Kidney epithelial cell (primary cell): ENCODE measurements around the gene RYK. TPM values are rescaled to one million over a fixed set of nuclear protein-coding genes. Genes with fewer than 3 reads are reported as not detected.

Experiments used
- DNase-seq: peaks from one replicate; pipeline ENCODE4 v3.0.0-alpha.2; 2010; ENCODE audit warnings: low read depth
- H3K27me3 ChIP-seq: 2 replicates; pipeline ENCODE4 v1.6.0; 2011; ENCODE audit warnings: low read length; ENCODE audit not compliant: control insufficient read depth, insufficient read depth
- H3K36me3 ChIP-seq: 2 replicates; pipeline ENCODE4 v1.5.1; 2011; ENCODE audit warnings: low read length; ENCODE audit not compliant: control insufficient read depth, insufficient read depth
- H3K4me3 ChIP-seq: 2 replicates; pipeline ENCODE4 v1.5.1; 2011; ENCODE audit warnings: low read depth, mild to moderate bottlenecking, control low read depth, low read length
- CTCF ChIP-seq: IDR thresholded peaks from 2 replicates; pipeline ENCODE4 v1.5.1; 2011; ENCODE audit warnings: mild to moderate bottlenecking, moderate library complexity, low read length, control low read depth, inconsistent platforms; ENCODE audit not compliant: insufficient read depth, poor library complexity, severe bottlenecking
- total RNA-seq: library from RNA; depleted of rRNA; stranded (reverse); fragments of >200 nt; gene quantifications from 2 replicates; pipeline ENCODE4 v1.2.3, GENCODE V29; 2015

The RYK gene
- total RNA-seq, 1 donor from 2014 or later = 57.6 TPM

GRCh38 chr3:134114726-134115125 is 135.9 kb downstream of the RYK start:
- TF ChIP-seq CTCF = no peak
- no peak for DNase-seq
- Histone ChIP-seq H3K36me3 (no peaks in the 10 kb centered on the region), H3K4me3 (no peak overlapping the region), H3K27me3 (no peaks in the 10 kb centered on the region)

GRCh38 chr3:134111616-134112015 is 139.0 kb downstream of the RYK start:
- TF ChIP-seq CTCF = no peak
- Histone ChIP-seq H3K27me3 (no peaks in the 10 kb centered on the region), H3K4me3 (no peak overlapping the region), H3K36me3 (no peaks in the 10 kb centered on the region)
- DNase-seq = no peak

- H3K27me3 ChIP-seq = no peaks in the 10 kb centered on the region
- no peak overlapping the region for H3K4me3 ChIP-seq
- H3K36me3 ChIP-seq = no peaks in the 10 kb centered on the region
These were observed 139.7 kb downstream of the RYK start for GRCh38 chr3:134110963-134111362.

More at GRCh38 chr3:134110963-134111362, 139.7 kb downstream of the RYK start:
- TF ChIP-seq CTCF = no peak
- no peak for DNase-seq

Other genes with a start within 250 kb of the RYK start
- gene SLCO2A1, start 220.9 kb downstream of the RYK start, total RNA-seq = 2.5 and 3.6 TPM in 2 replicates
- 191 and 200 TPM in 2 replicates for gene AMOTL2, start 123.6 kb upstream of the RYK start, total RNA-seq
- 48.7 and 50.1 TPM in 2 replicates for gene ANAPC13, start 235.1 kb upstream of the RYK start, total RNA-seq
- 11.7 and 17.8 TPM in 2 replicates for gene CEP63, start 235.2 kb upstream of the RYK start, total RNA-seq